Panc1 (cell line): ENCODE data around the gene PLA2G5. TPM values are rescaled to one million over a fixed set of nuclear protein-coding genes. Genes with fewer than 3 reads are reported as not detected.

Experiments used
- ATAC-seq: fragments of 200-7000 bp; cut with Tn5 transposase; 2 replicates; pipeline ENCODE4 v1.9.1; 2020; ENCODE audit warnings: mild to moderate bottlenecking, moderate library complexity
- BruUV-seq: library from RNA; stranded (reverse); fragments of 400-500 nt; replicated peaks from 2 replicates; lab custom pipeline; 2021; lab: Mats Ljungman, UMichigan
- CTCF ChIA-PET: fragments of 300-600 bp; sonication (Branson Sonifier 250); formaldehyde crosslinking; loops from one replicate; lab custom pipeline; 2022; ENCODE audit warnings: antibody characterized with exemption; lab: Charles Lee
- POLR2A ChIA-PET: fragments of 300-600 bp; sonication (Branson Sonifier 250); formaldehyde crosslinking; loops from one replicate; lab custom pipeline; 2022; ENCODE audit warnings: antibody characterized with exemption; lab: Charles Lee
- DNase-seq: peaks from one replicate; pipeline ENCODE4 v3.0.0-alpha.2; 2010; ENCODE audit warnings: low read depth, low spot score
- H3K27ac ChIP-seq: 2 replicates; pipeline ENCODE4 v1.5.1; 2011; ENCODE audit warnings: mild to moderate bottlenecking, low read length, inconsistent platforms
- H3K27me3 ChIP-seq: fragments of 200-500 bp; sonication (Bioruptor generic); 2 replicates; pipeline ENCODE4 v1.6.0; 2014; ENCODE audit warnings: low read length, inconsistent platforms; ENCODE audit not compliant: control insufficient read depth, insufficient read depth
- H3K36me3 ChIP-seq: fragments of 200-500 bp; sonication (Bioruptor generic); 2 replicates; pipeline ENCODE4 v1.5.1; 2014; ENCODE audit warnings: inconsistent platforms, mild to moderate bottlenecking, low read length, moderate library complexity; ENCODE audit not compliant: control insufficient read depth, insufficient read depth
- H3K4me1 ChIP-seq: 2 replicates; pipeline ENCODE4 v1.5.1; 2011; ENCODE audit warnings: inconsistent platforms, mild to moderate bottlenecking, low read length, moderate library complexity; ENCODE audit not compliant: control insufficient read depth, insufficient read depth
- H3K4me3 ChIP-seq, 2 experiments: 2 replicates each; pipeline ENCODE4 v1.5.1; 2011 to 2012; ENCODE audit warnings: low read depth in 2 of 2, low read length in 2 of 2, mild to moderate bottlenecking in 2 of 2, inconsistent platforms in 1 of 2, moderate library complexity in 1 of 2
- H3K9me3 ChIP-seq: fragments of 200-500 bp; sonication (Bioruptor generic); 2 replicates; pipeline ENCODE4 v1.5.1; 2014; ENCODE audit warnings: low read depth, mild to moderate bottlenecking, inconsistent platforms, low read length, moderate library complexity; ENCODE audit not compliant: control insufficient read depth, insufficient read depth
- CTCF ChIP-seq: fragments of 450-650 bp; IDR thresholded peaks from 2 replicates; pipeline ENCODE4 v1.5.1; 2017; ENCODE audit warnings: mild to moderate bottlenecking
- POLR2AphosphoS5 ChIP-seq: IDR thresholded peaks from 2 replicates; pipeline ENCODE4 v1.6.1; 2012; ENCODE audit warnings: mild to moderate bottlenecking, low read depth, low read length, moderate library complexity
- SIN3A ChIP-seq: IDR thresholded peaks from 2 replicates; pipeline ENCODE4 v1.6.1; 2012; ENCODE audit warnings: low read depth, mild to moderate bottlenecking, low read length, moderate library complexity, borderline replicate concordance; ENCODE audit not compliant: insufficient read depth
- TCF7L2 ChIP-seq: IDR thresholded peaks from 2 replicates; pipeline ENCODE4 v1.6.1; 2011; ENCODE audit warnings: mild to moderate bottlenecking, low read depth, low read length, inconsistent platforms
- in situ Hi-C: cut with HindIII; loops from 2 replicates; pipeline ENCODE4 v1.10.0; 2016; ENCODE audit warnings: low sequenced_read_pairs, low pct_unique_long_range_greater_than_20kb
- intact Hi-C: fragments of 100-400 bp; cut with micrococcal nuclease; formaldehyde crosslinking; loops from one replicate; pipeline ENCODE4 v1.10.0; 2022; ENCODE audit not compliant: unreplicated experiment
- total RNA-seq: library from RNA; stranded (reverse); gene quantifications from one replicate; pipeline ENCODE4 v1.2.1, GENCODE V29; 2021; ENCODE audit not compliant: unreplicated experiment
- TF ChIP-seq, protein P1 (sequence below), 2 experiments: IDR thresholded peaks; 2 replicates each; pipeline ENCODE4 v1.6.1; 2011 to 2012; ENCODE audit warnings: low read depth in 2 of 2, control low read depth in 1 of 2, low read length in 1 of 2, mild to moderate bottlenecking in 1 of 2, moderate library complexity in 1 of 2; ENCODE audit not compliant: insufficient read depth in 1 of 2

PLA2G5 gene
- total RNA-seq, 1 experiment from 2014 or later, result not detected

GRCh38 chr1:20061866-20062265 is 8.1 kb upstream of the PLA2G5 start:
- Histone ChIP-seq H3K4me3 (no peak overlapping the region), H3K27ac (no peak overlapping the region), H3K9me3 (no peaks in the 10 kb centered on the region), H3K36me3 (no peaks in the 10 kb centered on the region), H3K27me3 (peaks cover 2% of the 10 kb centered on the region; the same call in 1 of the 2 replicates), H3K4me1 (no peaks in the 10 kb centered on the region)
- ChIA-PET POLR2A (no interaction called here), CTCF (no interaction called here)
- intact Hi-C loops (no loop called here), in situ Hi-C loops (no loop called here)
- TF ChIP-seq, protein P1, sequence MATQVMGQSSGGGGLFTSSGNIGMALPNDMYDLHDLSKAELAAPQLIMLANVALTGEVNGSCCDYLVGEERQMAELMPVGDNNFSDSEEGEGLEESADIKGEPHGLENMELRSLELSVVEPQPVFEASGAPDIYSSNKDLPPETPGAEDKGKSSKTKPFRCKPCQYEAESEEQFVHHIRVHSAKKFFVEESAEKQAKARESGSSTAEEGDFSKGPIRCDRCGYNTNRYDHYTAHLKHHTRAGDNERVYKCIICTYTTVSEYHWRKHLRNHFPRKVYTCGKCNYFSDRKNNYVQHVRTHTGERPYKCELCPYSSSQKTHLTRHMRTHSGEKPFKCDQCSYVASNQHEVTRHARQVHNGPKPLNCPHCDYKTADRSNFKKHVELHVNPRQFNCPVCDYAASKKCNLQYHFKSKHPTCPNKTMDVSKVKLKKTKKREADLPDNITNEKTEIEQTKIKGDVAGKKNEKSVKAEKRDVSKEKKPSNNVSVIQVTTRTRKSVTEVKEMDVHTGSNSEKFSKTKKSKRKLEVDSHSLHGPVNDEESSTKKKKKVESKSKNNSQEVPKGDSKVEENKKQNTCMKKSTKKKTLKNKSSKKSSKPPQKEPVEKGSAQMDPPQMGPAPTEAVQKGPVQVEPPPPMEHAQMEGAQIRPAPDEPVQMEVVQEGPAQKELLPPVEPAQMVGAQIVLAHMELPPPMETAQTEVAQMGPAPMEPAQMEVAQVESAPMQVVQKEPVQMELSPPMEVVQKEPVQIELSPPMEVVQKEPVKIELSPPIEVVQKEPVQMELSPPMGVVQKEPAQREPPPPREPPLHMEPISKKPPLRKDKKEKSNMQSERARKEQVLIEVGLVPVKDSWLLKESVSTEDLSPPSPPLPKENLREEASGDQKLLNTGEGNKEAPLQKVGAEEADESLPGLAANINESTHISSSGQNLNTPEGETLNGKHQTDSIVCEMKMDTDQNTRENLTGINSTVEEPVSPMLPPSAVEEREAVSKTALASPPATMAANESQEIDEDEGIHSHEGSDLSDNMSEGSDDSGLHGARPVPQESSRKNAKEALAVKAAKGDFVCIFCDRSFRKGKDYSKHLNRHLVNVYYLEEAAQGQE (IDR thresholded peaks at IDR 0.05; ENCODE audit: insufficient read depth in 1 of 2, low read depth in 2 of 2, low read length in 1 of 2), result no peak
- no peak for TF ChIP-seq SIN3A
- no peak for TF ChIP-seq CTCF
- no peak for TF ChIP-seq TCF7L2
- TF ChIP-seq POLR2AphosphoS5, result no peak
- BruUV-seq, result no TSS peak
- no peak for DNase-seq
- no peak for ATAC-seq

- CTCF ChIA-PET, result no interaction called here
Measured at GRCh38 chr1:20063861-20064292, 6.1 kb upstream of the PLA2G5 start.

More at GRCh38 chr1:20063861-20064292, 6.1 kb upstream of the PLA2G5 start:
- in situ Hi-C loops, result no loop called here
- ATAC-seq (no peak), DNase-seq (no peak)
- POLR2A ChIA-PET, result no interaction called here
- Histone ChIP-seq H3K27me3 (0 out of 2 replicates have a peak, but pooled peaks cover 2% of the 10 kb centered on the region), H3K9me3 (no peaks in the 10 kb centered on the region), H3K36me3 (no peaks in the 10 kb centered on the region), H3K4me3 (no peak overlapping the region), H3K27ac (no peak overlapping the region), H3K4me1 (no peaks in the 10 kb centered on the region)
- BruUV-seq, result no TSS peak
- intact Hi-C loops, result no loop called here
- TF ChIP-seq CTCF, result no peak
- TF ChIP-seq SIN3A, result no peak
- TF ChIP-seq POLR2AphosphoS5, result no peak
- no peak for TF ChIP-seq TCF7L2
- TF ChIP-seq, protein P1 (IDR thresholded peaks at IDR 0.05; ENCODE audit: insufficient read depth in 1 of 2, low read depth in 2 of 2, low read length in 1 of 2), result no peak
